C1 segment of cervical spinal cord (tissue), 14 donors: Measurements from ENCODE around the gene NDUFV1.

Experiments used
- DNase-seq, 14 donors: peaks; one replicate each; lab custom pipeline; 2025; lab: John Stamatoyannopoulos, UW

Gene NDUFV1

GRCh38 chr11:67606492-67607295, at the start of gene NDUFV1:
TSS of gene NDUFV1 (plus strand) at chr11:67606936. CDS start at chr11:67607005, 69 bp downstream.
- peak; percentile 60 to 96 (median 91) for DNase-seq

GRCh38 chr11:67558084-67558772, 48.5 kb upstream of the NDUFV1 start:
- DNase-seq, result no peak

GRCh38 chr11:67561971-67562619, 44.6 kb upstream of the NDUFV1 start:
- no peak for DNase-seq

- DNase-seq, result no peak
Observed at GRCh38 chr11:67562963-67563704, 43.6 kb upstream of the NDUFV1 start.

GRCh38 chr11:67563705-67564114, 43.0 kb upstream of the NDUFV1 start:
- peak in 1 of 14 donors; percentile 5 for DNase-seq

- no peak for DNase-seq
Observed at GRCh38 chr11:67564230-67564629, 42.5 kb upstream of the NDUFV1 start.

- no peak for DNase-seq
Observed at GRCh38 chr11:67571443-67571842, 35.3 kb upstream of the NDUFV1 start.

- no peak for DNase-seq
Observed at GRCh38 chr11:67572305-67572704, 34.4 kb upstream of the NDUFV1 start.

- peak in 6 of 14 donors; percentile 5 to 16 (median 11) for DNase-seq
Observed at GRCh38 chr11:67572747-67573419, 33.9 kb upstream of the NDUFV1 start.

GRCh38 chr11:67574938-67575337, 31.8 kb upstream of the NDUFV1 start:
- DNase-seq, result no peak

- DNase-seq, result no peak
Observed at GRCh38 chr11:67576735-67577475, 29.8 kb upstream of the NDUFV1 start.

GRCh38 chr11:67577951-67578350, 28.8 kb upstream of the NDUFV1 start:
- DNase-seq, result no peak

- DNase-seq, result no peak
Observed at GRCh38 chr11:67581469-67581868, 25.3 kb upstream of the NDUFV1 start.

- no peak for DNase-seq
Observed at GRCh38 chr11:67582011-67582410, 24.7 kb upstream of the NDUFV1 start.

- peak; percentile 9 to 89 (median 72) for DNase-seq
Observed at GRCh38 chr11:67583247-67584204, 23.2 kb upstream of the NDUFV1 start, which contains the start of gene GSTP1. TSS of gene GSTP1 (plus strand) at chr11:67583812. CDS start at chr11:67583844, 32 bp downstream.

GRCh38 chr11:67584205-67584880, 22.4 kb upstream of the NDUFV1 start:
- DNase-seq, result peak in 10 of 14 donors; percentile 36 to 75 (median 50)

GRCh38 chr11:67584881-67585873, 21.6 kb upstream of the NDUFV1 start:
- peak in 2 of 14 donors; percentile 25 to 26 for DNase-seq
